NB4 (cell line): ENCODE data around the gene NAPSA.
"Not testable (repeated sequence)": the region's sequence is repeated elsewhere in the genome, so short reads cannot be mapped to it uniquely, and the experiment has no call there.

ENCODE experiments used
- DNase-seq: peaks from one replicate; pipeline ENCODE4 v3.0.0; 2010; ENCODE audit warnings: low read depth
- H3K4me3 ChIP-seq: one replicate; pipeline ENCODE4 v1.5.1; 2011; ENCODE audit warnings: mild to moderate bottlenecking, low read depth, low read length, moderate library complexity
- MYC ChIP-seq: IDR thresholded peaks from 2 replicates; pipeline ENCODE4 v1.6.1; 2011; ENCODE audit warnings: low read depth, low read length
- POLR2A ChIP-seq: IDR thresholded peaks from 2 replicates; pipeline ENCODE4 v1.6.1; 2011; ENCODE audit warnings: mild to moderate bottlenecking; ENCODE audit not compliant: insufficient read length; ENCODE audit errors: extremely low read depth
- TF ChIP-seq, protein P1 (sequence below): IDR thresholded peaks from 2 replicates; pipeline ENCODE4 v1.6.1; 2011; ENCODE audit warnings: low read depth, low read length
- TF ChIP-seq, protein P2 (sequence below): IDR thresholded peaks from one replicate; pipeline ENCODE4 v1.5.1; 2012; ENCODE audit warnings: low read depth, low read length

NAPSA gene

DNA sequence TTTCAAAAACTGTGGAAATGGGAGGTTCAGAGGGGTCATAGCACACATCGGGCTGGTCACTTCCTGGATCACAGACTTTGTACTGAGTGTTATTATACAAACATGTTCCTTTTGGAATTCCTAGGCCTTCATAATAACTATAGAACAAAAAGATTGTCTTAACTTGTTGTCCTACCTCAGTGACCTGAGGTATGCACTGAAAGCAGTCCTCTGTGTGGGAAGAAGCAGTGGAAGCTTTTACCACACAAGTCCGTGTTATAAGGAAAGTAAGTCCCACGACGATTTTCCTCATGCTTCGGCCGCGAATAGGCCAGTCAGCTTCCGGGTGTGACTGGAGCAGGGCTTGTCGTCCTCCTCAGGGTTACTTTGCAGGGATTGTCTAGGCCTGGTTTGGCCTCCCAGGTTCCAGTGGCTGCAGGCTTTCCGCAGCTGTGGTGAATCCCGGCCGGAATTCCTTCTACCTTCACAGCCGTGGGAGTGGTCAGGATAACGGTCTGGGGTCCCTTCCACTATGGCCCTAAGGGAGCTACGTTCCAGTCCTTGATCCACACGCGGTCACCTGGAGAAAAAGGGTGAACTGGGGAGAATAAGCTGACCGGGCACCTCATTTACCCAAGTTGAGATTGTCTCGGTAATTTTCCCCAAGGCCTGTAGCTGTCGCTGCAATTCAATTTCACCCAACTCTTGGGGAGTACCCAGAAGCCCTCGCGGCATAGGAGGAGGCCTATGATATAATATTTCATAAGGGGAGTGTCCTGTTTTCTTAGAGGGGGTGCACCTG is 16.0 kb downstream of the NAPSA start:
- DNase-seq, result no peak
- no peak overlapping the region for H3K4me3 ChIP-seq
- TF ChIP-seq, protein P1, sequence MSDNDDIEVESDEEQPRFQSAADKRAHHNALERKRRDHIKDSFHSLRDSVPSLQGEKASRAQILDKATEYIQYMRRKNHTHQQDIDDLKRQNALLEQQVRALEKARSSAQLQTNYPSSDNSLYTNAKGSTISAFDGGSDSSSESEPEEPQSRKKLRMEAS, result no peak
- TF ChIP-seq MYC, result no peak
- TF ChIP-seq POLR2A, result no peak
- TF ChIP-seq, protein P2, sequence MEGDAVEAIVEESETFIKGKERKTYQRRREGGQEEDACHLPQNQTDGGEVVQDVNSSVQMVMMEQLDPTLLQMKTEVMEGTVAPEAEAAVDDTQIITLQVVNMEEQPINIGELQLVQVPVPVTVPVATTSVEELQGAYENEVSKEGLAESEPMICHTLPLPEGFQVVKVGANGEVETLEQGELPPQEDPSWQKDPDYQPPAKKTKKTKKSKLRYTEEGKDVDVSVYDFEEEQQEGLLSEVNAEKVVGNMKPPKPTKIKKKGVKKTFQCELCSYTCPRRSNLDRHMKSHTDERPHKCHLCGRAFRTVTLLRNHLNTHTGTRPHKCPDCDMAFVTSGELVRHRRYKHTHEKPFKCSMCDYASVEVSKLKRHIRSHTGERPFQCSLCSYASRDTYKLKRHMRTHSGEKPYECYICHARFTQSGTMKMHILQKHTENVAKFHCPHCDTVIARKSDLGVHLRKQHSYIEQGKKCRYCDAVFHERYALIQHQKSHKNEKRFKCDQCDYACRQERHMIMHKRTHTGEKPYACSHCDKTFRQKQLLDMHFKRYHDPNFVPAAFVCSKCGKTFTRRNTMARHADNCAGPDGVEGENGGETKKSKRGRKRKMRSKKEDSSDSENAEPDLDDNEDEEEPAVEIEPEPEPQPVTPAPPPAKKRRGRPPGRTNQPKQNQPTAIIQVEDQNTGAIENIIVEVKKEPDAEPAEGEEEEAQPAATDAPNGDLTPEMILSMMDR, result no peak

DNA sequence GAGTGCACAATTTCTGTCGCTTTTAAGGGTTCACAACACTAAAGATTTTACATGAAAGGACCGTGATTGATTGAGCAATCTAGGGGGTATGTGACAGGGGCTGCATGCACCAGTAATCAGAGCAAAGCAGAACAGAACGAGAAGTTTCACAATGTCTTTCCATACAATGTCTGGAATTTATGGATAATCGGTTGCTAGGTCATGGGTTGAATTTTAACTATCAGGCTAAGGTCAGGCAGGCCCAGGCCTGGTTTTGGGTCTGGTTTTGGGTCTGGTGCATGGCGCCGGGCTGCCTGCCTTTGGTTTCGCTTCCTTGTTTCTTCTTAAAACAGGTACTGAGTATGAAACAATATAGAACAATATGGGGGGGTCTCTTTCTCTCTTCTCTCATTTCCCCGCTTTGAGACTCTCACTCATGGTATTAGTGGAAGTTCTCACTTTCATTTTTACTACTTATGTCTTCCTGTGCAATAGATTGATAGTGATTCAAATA is 18.3 kb downstream of the NAPSA start:
- not testable (repeated sequence) for DNase-seq, H3K4me3 ChIP-seq

DNA sequence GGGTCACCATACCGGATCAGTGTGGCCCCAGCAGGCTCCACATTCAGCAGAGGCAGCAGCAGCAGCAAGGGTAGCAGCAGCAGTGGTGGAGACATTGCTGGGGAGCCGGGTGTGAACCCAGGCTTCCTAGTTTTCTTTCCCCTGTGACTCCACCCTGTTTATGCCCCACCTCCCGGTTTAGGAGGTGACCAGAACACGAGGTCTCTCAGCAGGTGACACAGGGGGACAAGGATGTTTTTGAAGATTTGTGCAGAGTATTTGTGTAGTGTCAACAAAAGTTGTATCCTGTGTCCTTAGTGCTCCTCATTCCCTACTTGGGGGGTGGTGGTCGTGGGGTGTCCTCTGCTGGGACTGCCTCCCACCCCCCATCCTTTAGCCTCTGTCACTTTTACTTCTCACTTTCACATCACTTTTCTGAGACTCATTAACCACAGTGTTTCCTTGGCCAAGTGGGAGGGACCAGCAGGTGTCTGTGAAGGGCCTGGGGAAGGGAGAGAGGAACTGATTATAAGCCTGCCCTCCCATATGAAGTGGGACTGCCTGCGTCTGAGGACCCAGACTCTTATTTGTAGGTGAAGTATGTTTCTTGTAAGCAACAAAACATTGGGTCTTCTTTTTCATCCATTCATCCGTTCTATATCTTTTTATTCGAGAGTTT is 20.6 kb downstream of the NAPSA start:
- DNase-seq, result peak; percentile 38
- H3K4me3 ChIP-seq, result no peak overlapping the region
- TF ChIP-seq, protein P2, result no peak
- TF ChIP-seq, protein P1, result no peak
- no peak for TF ChIP-seq POLR2A
- no peak for TF ChIP-seq MYC

DNA sequence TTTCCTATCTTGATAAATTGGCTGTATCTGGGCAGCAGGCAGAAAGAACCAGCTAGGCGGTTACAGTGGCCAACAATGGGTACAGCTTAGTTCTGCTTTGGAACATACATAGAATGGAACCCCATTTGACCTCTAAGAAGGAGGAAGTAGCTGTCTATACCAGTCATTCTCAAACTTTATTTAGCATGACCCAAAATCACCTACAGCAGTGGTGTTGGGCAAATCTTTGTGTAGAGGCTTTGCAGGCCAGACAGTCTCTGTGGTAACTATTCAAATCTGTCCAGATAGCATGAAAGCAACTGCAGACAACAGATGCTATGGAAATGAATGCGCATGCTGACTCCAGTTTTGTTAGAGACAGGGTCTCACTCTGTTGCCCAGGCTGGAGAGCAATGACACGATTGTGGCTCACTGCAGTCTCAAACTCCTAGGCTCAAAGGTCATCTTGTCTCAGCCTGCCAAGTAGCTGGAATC is 24.3 kb downstream of the NAPSA start:
- peak; percentile 33 for DNase-seq
- H3K4me3 ChIP-seq, result no peak overlapping the region
- TF ChIP-seq MYC (no peak), POLR2A (no peak)

DNA sequence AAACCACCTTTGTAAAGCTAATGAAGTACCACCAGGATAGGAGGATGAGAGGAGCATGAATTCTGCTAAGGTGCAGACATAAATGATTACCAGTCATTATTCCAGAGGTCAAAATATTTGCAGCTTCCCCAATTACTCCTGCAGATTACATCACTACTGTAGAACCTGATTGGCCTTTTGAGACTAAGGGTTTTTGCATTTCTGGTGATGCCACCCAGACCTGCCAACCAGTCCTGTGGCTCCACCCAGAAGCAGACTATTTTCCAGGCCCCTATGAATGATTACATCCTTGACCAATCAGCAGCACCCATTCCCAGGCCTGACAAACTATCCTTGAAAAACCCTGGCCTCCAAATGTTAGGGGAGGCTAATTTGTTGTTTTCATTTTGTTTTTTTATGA is 25.1 kb downstream of the NAPSA start:
- no peak for DNase-seq

DNA sequence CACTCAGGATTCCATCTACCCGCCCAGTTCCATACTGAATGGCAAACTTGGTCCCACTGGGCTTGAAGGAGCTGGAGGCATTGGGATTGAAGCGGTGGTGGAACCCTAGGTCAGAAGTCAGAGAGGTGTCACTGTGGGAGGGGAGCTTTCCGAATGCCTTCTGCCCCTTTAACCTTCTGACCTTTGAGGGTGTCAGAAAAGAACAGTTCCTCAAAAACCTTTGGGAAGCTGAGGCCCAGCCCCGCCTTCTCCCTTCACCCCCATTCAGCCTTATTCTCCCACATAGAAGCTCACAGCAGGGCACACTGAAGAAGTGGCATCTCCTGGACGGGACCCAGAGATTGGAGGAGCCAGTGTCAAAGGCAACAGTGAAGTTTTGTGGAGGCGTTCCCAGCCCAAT is 28.4 kb downstream of the NAPSA start:
- not testable (repeated sequence) for H3K4me3 ChIP-seq, DNase-seq

More for the DNA sequence above, 25.1 kb downstream of the NAPSA start:
- TF ChIP-seq, protein P1, result no peak
- TF ChIP-seq POLR2A, result no peak
- TF ChIP-seq MYC, result no peak
- TF ChIP-seq, protein P2, result no peak
- H3K4me3 ChIP-seq, result no peak overlapping the region

DNA sequence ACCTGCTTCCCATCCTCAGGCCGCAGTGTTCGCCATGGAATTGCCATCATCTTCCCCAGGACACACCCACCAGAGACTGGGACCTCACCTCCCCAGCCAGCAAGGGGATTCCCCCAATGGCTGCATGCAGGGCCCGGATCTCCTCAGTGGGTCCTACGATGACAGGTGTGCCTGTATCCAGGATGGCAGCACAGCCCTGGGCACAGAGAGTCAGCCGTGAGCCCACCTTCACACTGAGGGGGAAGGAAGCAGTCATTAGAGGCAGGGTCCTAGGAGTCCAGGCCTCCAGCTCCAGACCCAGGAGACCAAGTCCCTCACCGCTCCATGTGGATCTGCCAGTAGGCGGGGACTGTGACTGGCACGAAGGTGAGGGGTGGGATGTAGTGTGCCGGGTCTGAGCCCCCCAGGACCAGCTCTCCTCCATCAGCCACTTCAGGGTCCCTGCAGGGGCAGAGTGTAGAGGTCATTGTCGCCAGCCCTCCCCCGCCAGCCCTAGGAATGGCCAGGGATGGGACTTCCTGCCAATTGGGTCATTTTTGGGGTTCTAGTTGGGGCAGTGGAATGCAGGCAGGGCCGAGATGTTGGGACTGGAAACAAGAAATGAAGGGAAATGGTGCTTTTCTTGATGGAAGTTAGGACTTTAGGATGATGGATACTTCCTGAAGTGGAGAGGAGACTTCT is 30.6 kb downstream of the NAPSA start:
- TF ChIP-seq, protein P2, result no peak
- TF ChIP-seq, protein P1, result no peak
- TF ChIP-seq MYC (no peak), POLR2A (no peak)
- H3K4me3 ChIP-seq, result no peak overlapping the region
- DNase-seq, result no peak
